Right lobe of liver (tissue), 6 donors: ENCODE measurements around the gene ENPP5. TPM values are rescaled to one million over a fixed set of nuclear protein-coding genes. Genes with fewer than 3 reads are reported as not detected.

Experiments
- ATAC-seq, 4 donors: fragments of 200-7000 bp; cut with Tn5 transposase; one replicate each; pipeline ENCODE4 v1.9.1; 2020; ENCODE audit warnings: mild to moderate bottlenecking in 4 of 4, moderate library complexity in 4 of 4
- DNase-seq, 3 donors: peaks; one replicate each; pipeline ENCODE4 v3.0.0-alpha.2; 2020
- H3K27ac ChIP-seq, 3 donors: fragments of 200-600 bp; one replicate each; pipeline ENCODE4 v1.8.0; 2022
- H3K27me3 ChIP-seq, 2 donors: fragments of 200-600 bp; one replicate each; pipeline ENCODE4 v1.8.0; 2022
- H3K36me3 ChIP-seq, 4 donors: fragments of 200-600 bp; sonication (generic) in 1 of 4; one replicate each; pipeline versions ENCODE4 v1.5.1 to v1.8.0; 2017 to 2022; ENCODE audit warnings: control low read depth in 1 of 4
- H3K4me1 ChIP-seq, 4 donors: fragments of 200-600 bp; sonication (generic) in 1 of 4; one replicate each; pipeline versions ENCODE4 v1.5.1 to v1.8.0; 2017 to 2022; ENCODE audit warnings: control low read depth in 1 of 4
- H3K4me3 ChIP-seq, 3 donors: fragments of 200-600 bp; one replicate each; pipeline ENCODE4 v1.8.0; 2022
- H3K9me3 ChIP-seq, 4 donors: fragments of 200-600 bp; sonication (generic) in 1 of 4; one replicate each; pipeline versions ENCODE4 v1.5.1 to v1.8.0; 2017 to 2022; ENCODE audit warnings: control low read depth in 1 of 4
- CTCF ChIP-seq, 4 donors: fragments of 200-600 bp in 3 of 4; fragments of 450-650 bp in 1 of 4; IDR thresholded peaks; one replicate each; pipeline versions ENCODE4 v1.5.1 to v1.8.0; 2016 to 2022; ENCODE audit warnings: antibody characterized with exemption in 4 of 4, mild to moderate bottlenecking in 2 of 4
- POLR2A ChIP-seq: fragments of 450-650 bp; IDR thresholded peaks from one replicate; pipeline ENCODE4 v1.6.1; 2017; ENCODE audit warnings: antibody characterized with exemption, mild to moderate bottlenecking
- WGBS: methylation state at CpG from one replicate; pipeline ENCODE4 v1.1.6; 2018; ENCODE audit warnings: low coverage, low lambda C conversion rate; ENCODE audit not compliant: insufficient coverage; ENCODE audit errors: missing lambda C conversion rate; 5-methylcytosine and 5-hydroxymethylcytosine counted together
- intact Hi-C, 2 donors: fragments of 100-400 bp; cut with DNase I; formaldehyde crosslinking; loops; one replicate each; pipeline versions ENCODE4 v1.11.2 to v1.14.1; 2022
- total RNA-seq, 6 experiments: library from RNA; depleted of rRNA in 2 of 6; stranded (reverse); fragments of >200 nt in 2 of 6; fragmentation: NEBNext Ultra II Directional in 3 of 6; extraction: Animal tissue kit (Norgen Biotek cat#: 25700) in 3 of 6; gene quantifications; one replicate each; pipeline versions ENCODE4 v1.1.0 to v1.2.4, GENCODE V29; 2016 to 2023
- donor health status: DM: no; HTN: yes; CAD: no.
- donor health status: DM: no; HTN: no; CAD: no.
- donor health status: DM: no; HTN: no; CAD: no.
- donor health status: DM: no; HTN: yes; CAD: no.
- donor health status: DM: no; HTN: yes; CAD: no.

ENPP5 gene
- total RNA-seq, 6 experiments from 2014 or later, result 0.13 to 1.4 (median 0.34) TPM

- no peaks in the 10 kb centered on the region for H3K9me3 ChIP-seq
- ATAC-seq, result no peak
- no peaks in the 10 kb centered on the region for H3K4me1 ChIP-seq
- DNase-seq, result no peak
- no peak overlapping the region for H3K4me3 ChIP-seq
- TF ChIP-seq POLR2A (no peak), CTCF (IDR thresholded peaks at IDR 0.05) (no peak)
- intact Hi-C loops, result no loop called here
- no peak overlapping the region for H3K27ac ChIP-seq
- H3K27me3 ChIP-seq, result no peaks in the 10 kb centered on the region
- H3K36me3 ChIP-seq, result no peaks in the 10 kb centered on the region
- 100% methylated on average over 1 of the region's 1 CpG for WGBS
Measured at GRCh38 chr6:46115634-46116033, 55.1 kb downstream of the ENPP5 start.

GRCh38 chr6:46113370-46113769 lies 57.4 kb downstream of the ENPP5 start:
- no peaks in the 10 kb centered on the region for H3K27me3 ChIP-seq
- H3K36me3 ChIP-seq, result no peaks in the 10 kb centered on the region
- DNase-seq, result no peak
- no peak overlapping the region for H3K4me3 ChIP-seq
- ATAC-seq, result no peak
- intact Hi-C loops, result no loop called here
- no peaks in the 10 kb centered on the region for H3K4me1 ChIP-seq
- no peaks in the 10 kb centered on the region for H3K9me3 ChIP-seq
- TF ChIP-seq CTCF (IDR thresholded peaks at IDR 0.05) (no peak), POLR2A (no peak)
- no CpG with 5 or more reads among the region's 1 CpG for WGBS
- H3K27ac ChIP-seq, result no peak overlapping the region

Other genes with a start within 250 kb of the ENPP5 start
- under 1 TPM; 0.18 to 0.42 (median 0.29) TPM for gene CLIC5, start 155.1 kb downstream of the ENPP5 start, total RNA-seq
- 1 to 10 TPM; 3.9 to 8.2 (median 6.2) TPM for gene ENPP4, start 41.0 kb downstream of the ENPP5 start, total RNA-seq